GM12873 (cell line): Measurements from ENCODE around the gene SPN.

Experiments
- TF ChIP-seq, protein P1 (sequence below): IDR thresholded peaks from 2 replicates; pipeline ENCODE4 v1.5.1; 2012; ENCODE audit warnings: low read depth, mild to moderate bottlenecking, moderate library complexity, low read length, control low read depth; ENCODE audit not compliant: insufficient read depth; ENCODE audit errors: missing control alignments

The SPN gene

DNA sequence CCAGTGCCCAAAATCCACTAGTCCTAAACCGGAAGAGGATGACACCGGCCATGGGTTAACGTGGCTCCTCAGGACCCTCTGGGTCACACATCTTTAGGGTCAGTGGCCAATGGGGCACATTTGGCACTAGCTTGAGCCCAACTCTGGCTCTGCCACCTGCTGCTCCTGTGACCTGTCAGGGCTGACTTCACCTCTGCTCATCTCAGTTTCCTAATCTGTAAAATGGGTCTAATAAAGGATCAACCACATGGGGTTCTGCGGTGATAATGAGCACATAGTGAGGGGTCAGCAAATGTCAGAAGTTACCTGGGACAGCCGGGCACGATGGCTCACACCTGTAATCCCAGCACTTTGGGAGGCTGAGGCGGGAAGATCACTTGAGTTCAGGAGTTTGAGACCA lies 34.3 kb downstream of the SPN start:
- TF ChIP-seq, protein P1, sequence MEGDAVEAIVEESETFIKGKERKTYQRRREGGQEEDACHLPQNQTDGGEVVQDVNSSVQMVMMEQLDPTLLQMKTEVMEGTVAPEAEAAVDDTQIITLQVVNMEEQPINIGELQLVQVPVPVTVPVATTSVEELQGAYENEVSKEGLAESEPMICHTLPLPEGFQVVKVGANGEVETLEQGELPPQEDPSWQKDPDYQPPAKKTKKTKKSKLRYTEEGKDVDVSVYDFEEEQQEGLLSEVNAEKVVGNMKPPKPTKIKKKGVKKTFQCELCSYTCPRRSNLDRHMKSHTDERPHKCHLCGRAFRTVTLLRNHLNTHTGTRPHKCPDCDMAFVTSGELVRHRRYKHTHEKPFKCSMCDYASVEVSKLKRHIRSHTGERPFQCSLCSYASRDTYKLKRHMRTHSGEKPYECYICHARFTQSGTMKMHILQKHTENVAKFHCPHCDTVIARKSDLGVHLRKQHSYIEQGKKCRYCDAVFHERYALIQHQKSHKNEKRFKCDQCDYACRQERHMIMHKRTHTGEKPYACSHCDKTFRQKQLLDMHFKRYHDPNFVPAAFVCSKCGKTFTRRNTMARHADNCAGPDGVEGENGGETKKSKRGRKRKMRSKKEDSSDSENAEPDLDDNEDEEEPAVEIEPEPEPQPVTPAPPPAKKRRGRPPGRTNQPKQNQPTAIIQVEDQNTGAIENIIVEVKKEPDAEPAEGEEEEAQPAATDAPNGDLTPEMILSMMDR, result no peak

DNA sequence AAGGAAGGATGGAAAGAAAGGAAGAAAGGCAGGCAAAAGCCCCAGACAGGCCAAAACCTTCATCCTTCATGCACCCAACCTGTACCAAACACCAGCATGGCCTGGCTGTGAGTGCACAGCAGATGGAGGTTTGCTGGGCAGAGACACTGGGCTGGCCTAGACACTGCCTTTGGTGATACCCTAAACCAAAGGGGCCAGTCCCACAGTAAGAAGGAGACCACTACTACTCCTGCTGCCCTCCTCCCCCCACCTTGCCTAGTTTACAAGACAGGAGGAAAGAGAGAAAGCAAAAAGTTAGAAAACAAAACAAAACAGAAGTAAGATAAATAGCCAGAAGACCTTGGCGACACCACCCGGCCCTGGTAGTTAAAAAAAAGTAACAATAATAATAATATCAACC lies 35.0 kb downstream of the SPN start:
- TF ChIP-seq, protein P1, result no peak

DNA sequence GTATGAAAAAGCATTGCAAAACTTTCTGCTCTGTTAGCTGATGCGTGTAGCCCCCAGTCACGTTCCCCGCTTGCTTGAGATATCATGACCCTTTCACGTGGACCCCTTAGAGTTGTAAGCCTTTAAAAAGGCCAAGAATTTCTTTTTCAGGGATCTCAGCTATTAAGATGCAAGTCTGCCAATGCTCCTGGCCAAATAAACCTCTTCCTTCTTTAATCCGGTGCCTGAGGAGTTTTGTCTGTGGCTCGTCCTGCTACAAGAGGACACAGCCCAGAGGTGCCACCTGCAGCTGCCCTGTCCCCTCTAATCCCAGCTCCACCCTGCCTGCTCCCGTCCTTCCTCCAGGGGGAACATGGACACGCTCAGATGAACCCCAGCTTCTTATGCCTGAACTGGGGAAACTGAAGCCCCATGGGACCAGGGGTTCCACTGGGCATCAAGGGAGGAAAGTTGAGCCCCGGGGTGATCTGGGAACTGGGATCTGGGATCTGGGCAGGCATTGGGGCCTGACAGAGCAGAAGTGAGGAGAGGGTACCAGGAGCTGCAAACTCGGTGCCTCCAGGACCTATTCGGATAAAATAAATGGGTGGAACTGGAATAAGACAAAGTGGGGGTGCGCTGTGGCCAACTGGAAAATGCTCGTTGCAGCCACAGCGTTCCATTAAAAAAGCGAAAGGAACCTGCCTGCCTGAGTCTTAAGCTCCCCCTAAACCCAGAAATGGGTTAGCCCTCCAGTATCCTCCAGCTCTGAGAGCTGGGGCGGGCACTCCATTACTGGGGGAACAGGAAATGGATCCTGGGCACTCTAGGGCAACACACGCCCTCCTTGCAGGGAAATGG lies 35.7 kb downstream of the SPN start:
- TF ChIP-seq, protein P1, result no peak

DNA sequence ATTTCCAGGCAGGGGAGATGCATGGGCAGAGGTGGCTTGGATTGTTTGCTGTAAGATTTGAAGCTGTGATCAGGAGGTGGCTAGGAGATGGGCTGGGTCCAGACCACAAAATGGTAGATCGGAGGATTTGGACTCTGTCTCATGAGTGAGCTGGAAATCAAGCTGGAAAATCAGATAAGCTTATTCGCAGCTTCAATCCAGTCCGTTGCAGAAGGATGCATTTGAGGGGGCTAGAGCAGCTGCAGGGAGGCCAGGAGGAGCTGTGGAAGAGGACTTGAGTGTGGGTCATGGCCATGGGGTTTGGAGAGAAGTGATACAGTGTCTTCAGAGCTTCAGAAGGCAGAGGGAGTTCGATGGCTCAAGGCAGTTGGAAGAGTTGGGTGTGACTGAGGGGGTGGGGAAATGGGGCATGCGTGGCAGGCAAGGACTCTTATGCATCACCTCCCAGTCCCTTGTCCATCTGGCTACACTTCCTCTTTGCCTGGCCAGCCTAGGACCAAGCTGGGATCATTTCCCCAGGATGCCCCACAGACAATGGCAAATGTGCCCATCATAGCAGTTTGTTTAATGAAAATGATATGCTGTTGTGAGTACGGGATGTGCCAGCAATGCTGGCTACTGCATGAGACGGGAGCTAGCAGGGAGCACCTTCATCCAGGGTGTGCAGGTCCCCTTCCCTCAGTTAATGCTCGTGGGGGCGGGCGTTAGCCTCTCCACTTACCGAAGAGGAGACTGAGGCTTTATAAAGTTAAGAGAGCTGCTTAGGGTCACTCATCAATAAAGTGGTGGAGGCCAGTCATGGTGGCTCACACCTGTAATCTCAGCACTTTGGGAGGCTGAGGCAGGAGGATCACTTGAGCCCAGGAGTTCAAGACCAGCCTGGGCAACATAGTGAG lies 36.5 kb downstream of the SPN start:
- TF ChIP-seq, protein P1, result no peak

DNA sequence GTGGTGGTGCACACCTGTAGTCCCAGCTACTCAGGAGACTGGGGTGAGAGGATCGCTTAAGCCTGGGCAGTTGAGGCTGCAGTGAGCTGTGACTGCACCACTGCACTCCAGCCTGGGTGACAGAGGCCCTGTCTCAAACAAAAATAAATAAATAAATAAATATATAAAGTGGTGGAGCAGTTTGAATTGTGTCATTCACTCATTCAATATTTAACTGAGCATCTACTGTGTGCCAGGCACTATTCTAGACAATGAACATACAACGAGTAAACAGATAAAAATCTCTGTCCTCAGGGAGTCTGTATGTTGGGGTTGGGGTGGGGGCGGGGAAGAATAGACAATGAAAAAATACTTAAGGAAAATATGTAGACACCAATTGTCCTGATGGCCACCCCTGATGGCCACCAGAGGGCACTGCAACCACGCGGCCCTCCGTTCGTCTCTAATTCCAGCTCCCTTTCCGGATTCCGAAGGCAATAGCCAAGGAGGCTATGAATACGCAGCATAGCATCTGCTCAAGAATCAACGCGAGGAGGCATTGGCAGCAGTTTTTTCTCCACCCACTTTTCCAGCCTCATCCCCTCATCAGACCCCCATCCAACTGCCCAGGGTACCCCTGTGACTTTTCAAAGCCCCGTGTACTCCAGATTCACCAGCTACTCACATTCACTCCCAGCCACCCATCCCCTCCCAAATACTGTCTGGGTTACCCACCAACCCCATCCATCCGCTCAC lies 37.4 kb downstream of the SPN start:
- TF ChIP-seq, protein P1, result peak; percentile 83

DNA sequence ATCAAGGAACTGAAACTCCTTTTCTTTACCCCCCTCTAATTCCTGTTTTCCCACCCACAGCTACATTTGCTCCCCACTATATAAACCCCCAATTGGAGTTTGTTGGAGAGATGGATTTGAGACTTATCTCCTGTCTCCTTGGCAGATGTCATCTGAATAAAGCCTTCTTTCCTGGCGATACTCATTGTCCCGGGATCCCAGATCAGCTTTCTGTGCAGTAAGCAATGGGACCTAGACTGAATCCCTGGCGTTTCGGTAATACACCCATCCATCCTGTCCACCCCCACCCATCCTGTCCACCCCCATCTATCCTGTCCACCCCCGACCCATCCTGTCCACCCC lies 38.1 kb downstream of the SPN start:
- TF ChIP-seq, protein P1, result no peak

DNA sequence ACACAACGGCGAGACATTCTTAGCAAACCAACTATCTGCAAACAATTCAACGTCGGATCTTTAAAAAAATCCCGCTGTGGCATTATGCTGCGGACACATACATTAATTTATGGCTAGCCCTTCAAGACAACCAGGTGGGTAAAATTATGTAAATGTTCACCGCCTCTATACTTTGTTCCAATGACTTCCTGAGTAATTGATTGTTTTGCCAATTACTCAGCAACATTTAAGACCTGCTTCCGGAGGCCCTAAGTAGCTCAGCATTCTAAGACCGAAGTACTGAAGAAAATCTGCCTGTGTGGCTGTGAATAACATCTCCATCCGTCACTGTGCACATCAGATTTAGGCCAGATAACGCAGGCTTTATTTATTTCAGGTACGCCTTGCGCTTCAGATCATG lies 39.2 kb downstream of the SPN start:
- TF ChIP-seq, protein P1, result no peak
